OCI-M2 (cell line): ENCODE results near the gene ACYP1.
"Not testable (repeated sequence)": the region's sequence is repeated elsewhere in the genome, so short reads cannot be mapped to it uniquely, and the experiment has no call there.

Source experiments
- DNase-seq: peaks from one replicate; lab custom pipeline; 2025; ENCODE audit not compliant: unreplicated experiment; lab: John Stamatoyannopoulos, UW

ACYP1 gene

DNA sequence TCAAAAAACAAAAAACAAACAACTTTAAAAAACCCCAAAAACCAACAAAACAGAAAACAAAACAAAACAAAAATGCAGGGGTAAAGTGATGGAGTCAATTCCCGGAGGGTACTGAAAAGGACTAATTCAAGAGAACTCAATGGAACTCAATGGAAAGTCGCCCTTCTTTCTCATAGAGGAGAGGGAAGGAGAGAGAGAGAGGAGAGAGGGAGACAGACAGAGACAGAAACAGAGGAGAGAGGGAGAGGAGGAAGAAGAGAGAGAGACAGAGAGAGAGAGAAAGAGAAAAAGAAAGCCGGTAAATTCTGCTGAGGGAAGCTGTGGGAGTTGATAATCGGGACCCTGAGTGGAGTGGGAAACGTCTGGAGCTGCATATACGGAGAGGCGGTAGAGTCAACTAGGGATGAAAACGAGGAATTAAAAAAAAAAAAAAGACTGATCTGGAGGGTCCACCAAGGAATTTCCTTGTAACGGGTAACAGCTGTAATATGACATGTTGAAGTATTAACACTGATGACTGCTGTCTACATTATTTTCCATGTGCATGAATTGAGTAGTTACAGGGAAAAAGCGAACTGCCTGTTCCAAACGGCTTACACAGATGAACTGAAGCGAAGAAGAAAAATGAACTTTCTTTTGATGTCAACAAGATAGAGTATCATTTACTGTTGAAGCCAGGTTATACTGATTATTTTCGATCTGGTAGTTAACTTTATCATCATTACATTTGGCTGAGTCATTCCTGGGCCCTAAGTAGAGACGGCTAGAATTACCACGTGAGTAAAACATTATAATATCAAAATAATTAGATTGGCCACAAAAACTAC, 4.7 kb upstream of the ACYP1 start:
- DNase-seq = no peak

DNA sequence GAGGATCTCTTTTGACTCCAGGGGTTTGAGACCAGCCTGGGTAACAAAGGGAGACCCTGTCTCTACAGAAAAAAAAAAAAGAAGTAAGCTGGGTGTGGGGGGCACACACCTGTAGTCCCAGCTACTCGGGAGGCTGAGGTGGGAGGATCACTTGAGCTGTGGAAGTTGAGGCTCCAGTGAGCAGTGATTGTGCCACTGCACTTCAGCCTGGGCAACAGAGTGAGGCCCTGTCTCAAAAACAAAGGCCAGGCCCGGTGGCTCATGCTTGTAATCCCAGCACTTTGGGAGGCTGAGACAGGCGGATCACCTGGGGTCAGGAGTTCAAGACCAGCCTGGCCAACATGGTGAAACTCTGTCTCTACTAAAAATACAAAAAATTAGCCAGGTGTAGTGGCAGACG, 3.9 kb upstream of the ACYP1 start:
- not testable (repeated sequence) for DNase-seq

DNA sequence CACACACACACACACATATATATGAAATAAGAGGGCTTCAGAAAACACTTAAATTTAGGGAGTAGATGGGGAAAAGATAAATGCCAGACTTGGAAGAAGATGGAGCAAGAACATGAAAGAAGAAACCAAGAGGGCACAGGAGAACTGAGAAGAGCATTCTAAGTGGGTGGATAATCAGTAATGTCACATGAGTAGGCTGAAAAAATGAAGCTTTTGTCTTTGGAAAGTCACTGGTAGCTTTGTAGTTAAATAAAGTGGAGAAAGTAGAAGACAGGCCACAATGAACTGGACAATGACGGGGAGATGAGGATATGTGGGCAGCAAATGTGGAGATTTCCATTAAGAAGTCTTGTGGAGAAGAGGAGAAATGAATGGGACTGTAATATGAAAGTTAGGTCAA, 3.4 kb upstream of the ACYP1 start:
- no peak for DNase-seq

DNA sequence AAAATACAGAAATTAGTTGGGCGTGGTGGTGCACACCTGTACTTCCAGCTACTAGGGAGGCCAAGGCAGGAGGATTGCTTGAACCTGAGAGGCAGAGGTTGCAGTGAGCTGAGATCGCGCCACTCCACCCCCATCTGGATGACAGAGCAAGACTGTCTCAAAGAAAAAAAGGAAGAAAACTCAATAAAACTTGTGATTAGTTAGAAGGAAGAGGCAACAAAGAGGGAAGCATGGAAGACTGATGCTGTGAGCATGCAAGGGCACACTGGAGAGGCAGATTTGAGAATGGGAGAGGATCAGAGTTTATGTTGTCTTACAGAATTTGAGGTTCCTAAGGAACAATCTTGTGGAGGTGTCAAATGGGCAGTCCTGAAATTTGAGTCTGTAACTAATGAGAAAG, 2.9 kb upstream of the ACYP1 start:
- DNase-seq = no peak

DNA sequence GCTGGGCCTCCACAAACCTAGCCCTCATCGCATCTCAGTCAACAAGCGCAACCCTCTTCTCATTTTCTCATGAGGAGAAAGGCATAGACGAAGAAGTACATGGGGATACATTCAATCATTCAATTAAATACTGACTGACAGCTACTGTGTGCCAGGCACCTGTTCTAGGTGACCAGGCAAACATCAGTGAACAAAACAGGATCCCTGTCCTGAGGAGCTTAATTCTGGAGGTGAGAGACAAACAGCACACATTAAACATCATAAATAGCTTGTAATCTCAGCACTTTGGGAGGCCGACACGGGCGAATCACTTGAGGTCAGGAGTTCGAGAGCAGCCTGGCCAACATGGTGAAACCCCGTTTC, 362 bp upstream of the ACYP1 start:
- DNase-seq = no peak

DNA sequence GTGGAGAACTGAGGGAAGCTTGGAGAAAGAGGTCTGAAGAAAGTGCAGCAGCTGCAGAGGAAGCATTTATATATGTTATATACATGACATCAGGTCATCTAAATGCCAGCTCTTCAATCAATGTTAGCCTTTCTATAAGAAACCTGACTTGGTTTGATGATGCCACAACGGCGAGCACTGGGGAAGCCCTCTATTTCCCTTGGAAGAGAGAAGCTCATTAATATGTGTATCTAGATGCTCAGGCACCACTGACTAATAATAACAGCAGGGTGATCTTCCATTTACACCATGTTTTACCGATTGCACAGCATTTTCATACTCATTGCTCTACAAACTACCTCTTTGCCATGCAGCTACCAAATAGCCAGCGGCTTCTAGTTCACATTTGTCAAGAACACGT, 811 bp downstream of the ACYP1 start:
- no peak for DNase-seq

DNA sequence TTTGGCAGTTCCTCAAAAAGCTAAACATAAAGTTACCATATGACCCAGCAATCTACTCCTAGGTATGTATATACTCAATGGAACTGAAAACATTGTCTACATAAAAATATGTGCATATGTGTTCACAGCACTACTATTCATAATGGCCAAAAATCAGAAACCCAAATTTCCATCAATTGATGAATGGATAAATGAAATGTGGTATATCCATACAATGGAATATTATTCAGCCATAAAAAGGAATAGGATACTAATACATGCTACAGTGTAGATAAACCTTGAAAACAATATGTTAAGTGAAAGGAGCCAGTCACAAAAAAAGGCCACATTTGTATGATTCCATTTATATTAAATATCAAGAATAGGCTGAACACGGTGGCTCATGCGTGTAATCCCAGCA, 3.4 kb downstream of the ACYP1 start:
- no peak for DNase-seq

DNA sequence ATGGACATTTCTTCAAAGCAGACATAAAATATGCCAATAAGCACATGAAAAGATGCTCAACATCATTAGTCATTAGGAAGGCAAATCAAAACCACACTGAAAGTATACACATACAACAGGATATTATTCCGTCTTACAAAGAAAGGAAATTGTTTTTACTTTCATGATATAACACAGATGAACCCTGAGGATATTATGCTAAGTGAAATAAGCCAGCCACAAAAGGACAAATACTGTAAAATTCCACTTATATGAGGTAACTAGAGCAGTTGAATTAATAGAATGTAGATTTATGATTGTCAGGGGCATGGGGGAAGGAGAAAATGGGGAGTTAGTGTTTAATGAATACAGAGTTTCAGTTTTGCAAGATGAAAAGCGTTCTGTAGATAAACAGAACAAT, 4.2 kb downstream of the ACYP1 start:
- no peak for DNase-seq

DNA sequence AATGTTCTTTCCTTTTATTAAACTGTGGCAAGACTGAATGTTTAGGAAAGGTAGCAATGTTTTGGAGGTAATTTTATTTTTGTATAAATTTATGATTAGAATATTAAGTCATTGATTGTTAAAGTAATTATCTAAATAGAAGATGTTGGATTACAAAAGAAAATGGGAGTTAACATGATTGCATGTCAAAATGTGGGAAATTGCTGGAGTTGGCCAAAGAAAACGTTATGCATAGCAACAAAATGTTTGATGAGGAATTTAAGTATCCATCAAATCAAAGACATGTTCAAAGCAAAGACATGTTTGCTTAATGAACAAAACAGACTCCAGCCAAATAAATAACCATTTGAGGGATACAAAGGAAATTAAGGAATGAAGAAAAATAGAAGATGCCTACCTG, 9.4 kb downstream of the ACYP1 start:
- no peak for DNase-seq

DNA sequence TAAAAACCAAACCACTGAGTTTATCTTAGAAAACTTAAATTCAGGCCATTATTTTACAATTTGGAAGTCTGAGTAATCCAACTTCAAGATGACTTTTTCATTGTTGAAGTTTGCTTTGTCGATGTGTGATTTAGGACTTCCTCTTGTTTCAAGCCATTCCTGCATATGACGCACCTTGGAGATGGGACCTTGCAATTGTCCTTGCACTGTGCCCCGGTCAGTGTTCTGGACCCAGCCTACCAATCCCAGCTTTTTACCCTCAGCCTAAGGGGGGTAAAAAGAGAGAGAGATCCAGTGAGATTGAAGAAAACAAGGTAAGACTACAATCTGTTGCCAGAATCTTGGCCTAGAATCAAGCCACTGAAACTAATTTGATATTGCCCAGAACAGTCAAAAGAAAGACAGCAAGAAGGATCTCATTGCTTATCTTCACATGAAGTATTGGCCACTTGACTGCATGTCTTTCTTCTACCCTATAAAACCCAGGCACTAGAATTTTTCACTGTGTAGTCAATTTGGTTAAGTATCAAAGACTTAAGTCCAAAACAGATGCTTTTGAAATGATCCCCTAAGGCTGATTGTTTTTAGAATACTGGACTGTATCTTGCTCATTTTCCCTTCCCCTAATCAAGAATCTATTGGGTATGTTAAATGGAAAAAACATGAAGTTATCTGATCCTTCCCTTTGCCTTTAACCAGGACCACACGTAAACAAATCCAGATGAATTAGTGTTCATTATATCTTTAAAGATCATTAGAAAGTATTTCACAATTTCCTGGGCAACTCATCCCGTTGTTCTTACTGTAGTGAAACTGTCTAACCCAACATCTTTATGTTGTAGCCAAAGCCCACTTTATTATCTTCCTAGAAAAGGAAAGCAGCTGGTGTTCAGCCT, 10.2 kb downstream of the ACYP1 start:
- no peak for DNase-seq

DNA sequence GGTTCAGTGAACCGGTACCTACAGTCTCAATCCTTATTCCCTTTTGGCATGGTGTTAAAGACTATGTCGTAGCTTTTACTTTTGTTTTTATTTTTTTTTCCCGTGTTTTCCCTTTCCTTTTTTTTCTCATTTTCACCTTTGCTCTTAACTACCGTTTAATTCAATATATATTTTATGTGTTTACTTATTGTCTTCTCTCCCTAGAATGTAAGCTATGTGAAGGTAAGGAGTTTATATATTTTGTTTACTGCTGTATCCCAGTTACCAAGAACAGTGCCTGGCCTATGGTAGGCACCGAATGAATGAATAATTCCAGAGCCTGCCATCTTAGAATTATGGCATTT, 12.3 kb downstream of the ACYP1 start:
- no peak for DNase-seq

DNA sequence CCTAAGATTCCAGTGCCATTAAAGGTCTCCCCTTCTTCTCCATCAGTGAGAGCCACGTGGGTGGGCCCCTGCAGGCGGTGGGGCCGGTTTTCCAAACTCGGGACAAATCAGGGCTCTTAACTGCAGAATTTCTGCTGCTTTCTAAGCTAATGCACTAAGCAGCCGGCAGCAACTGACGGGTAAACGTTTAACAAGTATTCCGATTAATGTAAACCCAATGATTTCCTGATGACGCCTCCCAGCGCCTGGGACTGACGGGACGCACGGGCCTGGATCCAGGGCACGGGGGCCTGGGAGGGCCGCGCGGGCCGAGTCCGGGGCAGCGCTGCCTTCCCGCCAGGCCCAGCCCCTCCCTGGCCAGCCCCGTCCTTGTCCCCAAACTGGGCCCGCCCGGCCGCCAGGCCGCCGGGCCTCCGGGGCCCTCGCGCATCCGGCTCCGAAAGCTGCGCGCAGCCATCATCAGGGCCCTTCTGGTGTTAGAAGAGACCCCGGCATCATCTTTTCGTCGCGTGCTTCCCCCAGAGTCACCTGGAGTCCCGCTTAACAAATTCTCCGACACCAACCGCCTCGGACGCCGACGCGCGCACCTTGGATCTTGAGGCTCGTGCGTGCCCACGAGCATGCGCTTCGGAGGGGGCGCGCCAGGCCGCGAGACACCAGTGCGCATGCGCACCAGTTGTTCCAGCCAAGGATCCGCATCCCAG, 12.8 kb downstream of the ACYP1 start, which contains the start of gene MLH3:
Gene MLH3, minus strand, starts transcription at position 616 of the 704 bp plus-strand sequence. CDS start 1,812 bp downstream, outside the sequence.
- peak; percentile 58 for DNase-seq

DNA sequence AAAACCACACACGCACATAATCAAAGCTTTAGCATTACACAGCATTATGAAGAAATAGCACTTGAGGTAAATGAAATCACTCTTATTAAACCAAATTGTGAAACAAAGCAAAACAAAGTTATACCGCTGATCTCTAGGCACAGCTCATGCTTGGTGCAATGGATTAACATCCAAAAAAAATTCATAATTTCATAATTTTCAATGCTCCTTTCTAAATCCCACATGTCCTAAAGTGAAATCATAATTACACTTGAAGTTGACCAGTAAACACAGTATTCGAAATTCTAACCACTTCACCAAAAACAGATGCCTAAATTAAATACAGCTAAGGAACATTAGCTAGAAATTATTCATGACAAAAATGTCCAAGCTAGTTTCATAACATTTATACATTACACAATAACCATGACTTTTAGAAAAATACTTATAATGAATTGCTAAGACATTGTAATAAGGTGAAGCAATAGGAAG, 14.1 kb downstream of the ACYP1 start:
- DNase-seq = no peak

DNA sequence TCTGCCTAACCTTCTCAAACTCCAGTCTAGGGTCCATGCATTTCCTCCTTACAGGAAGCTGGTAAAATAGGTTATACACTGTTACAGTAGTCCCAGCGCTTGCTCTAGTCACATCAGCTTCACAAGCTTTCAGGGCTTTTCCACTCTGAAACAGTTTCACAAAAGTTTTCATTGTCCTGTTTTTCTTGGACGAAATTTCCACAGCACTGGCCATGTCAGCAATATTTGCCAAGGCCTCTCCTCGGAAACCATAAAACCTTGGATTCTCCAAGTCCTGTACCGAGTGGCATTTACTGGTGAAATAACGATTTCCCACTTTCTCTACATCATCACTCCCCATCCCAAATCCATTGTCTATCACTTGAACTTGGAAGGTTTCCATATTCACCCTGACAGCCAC, 14.7 kb downstream of the ACYP1 start:
- DNase-seq = no peak

DNA sequence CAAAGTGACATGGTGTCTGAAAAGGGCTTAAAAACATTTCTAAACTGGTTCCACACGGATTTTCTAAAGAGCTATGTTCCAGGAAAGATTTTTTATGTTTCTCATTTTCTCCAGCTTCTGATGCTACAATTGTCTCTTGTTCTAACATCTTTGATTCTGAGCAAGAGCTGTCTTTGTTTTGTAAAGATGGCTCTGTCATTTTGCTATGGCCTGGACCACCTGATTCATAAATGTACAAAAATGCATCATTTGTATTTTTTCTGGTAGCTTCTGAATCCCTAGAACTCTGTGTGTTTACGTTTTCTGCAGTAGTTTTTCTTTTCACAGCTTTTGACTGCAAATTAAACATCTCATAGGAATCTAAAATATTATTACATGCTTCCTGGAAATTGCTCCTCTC, 15.7 kb downstream of the ACYP1 start:
- no peak for DNase-seq

DNA sequence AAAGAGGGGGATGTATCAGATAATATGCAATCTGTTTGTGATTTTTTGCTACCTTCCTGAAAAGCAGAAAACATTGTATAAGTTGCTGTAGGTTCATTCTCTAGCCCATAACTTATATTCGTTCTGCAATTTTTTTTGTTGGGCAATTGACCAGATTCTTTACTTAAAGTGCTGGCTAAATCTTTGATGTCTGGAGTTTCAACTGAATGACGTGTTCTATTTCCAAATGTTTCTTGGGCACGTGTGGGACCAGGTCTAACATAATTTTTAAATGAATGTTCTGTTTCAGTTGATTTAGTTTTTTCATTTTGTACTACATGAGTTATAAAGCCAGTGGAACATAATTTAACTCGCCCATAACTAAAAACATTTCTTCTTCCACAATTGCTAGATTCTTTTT, 16.3 kb downstream of the ACYP1 start:
- DNase-seq = no peak

DNA sequence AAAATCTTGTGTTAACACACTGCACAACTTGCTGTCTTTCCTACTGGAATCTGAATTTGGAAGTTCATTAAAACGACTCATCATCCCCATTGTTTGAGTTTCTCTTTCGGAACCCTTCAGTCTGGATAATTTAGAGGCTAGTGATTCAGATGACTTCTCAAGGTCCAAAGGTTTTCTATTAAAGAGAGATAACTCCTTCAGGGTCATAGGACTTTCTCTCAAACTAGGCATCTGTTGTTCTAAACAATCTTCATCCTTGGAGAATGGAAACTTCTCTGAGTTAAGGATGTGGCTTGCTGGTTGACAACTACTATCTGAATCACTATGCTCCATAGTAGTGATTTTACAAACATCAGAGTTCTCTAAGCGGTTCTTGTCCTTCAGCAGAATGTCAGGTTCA, 16.9 kb downstream of the ACYP1 start:
- no peak for DNase-seq

DNA sequence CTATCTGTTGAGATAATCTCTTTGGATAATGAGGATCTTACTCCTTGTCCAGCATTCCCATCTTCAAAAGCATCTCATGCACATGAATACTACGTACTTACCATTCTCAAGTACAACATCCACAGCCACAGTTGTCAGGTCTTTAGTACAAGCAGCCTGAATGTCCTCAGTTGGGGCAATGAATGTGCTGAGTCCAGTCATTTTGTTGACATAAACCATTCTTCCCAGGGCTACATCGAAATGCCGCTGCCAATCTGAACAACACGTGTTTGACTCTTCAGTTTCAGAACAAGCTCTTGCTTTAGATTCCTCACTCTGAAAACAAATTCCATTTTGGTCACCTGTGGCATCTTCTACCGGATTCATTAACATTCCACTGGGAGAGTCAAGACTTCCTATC, 17.5 kb downstream of the ACYP1 start:
- DNase-seq = no peak

DNA sequence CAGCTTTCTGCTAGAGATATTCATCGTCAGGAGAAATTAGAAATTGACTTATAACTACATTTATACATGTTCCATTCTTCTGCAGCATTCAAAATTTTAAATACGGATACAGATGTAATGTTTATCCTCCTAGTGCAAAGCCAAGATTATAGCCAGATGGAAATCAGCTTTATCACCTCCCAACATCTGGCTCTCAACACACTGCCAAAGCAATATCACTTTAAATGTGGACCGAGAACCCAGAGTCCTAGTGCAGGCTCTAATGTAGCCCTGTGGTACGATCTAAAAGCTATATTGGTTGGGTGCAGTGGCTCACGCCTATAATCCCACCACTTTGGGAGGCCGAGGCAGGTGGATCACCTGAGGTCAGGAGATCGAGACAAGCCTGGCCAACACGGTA, 19.1 kb downstream of the ACYP1 start:
- DNase-seq = no peak

DNA sequence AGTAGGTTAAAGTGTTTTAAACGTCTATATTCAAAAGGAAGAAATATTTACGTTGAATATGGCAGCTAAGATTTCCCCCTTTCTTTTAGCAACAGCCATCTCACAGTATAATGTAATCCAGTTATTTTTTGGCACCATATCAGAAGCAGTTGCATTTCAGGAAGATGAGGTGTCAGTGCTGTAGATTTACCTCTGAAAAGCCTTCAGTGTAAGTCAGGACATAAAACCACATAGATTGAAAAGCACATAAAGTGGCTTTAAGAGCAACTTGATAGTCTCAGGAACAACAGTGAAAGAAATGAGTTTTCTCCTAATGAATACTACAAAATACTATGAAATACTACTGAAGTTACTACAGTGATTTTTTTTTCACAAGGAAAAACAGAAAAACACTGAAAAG, 19.5 kb downstream of the ACYP1 start:
- no peak for DNase-seq

DNA sequence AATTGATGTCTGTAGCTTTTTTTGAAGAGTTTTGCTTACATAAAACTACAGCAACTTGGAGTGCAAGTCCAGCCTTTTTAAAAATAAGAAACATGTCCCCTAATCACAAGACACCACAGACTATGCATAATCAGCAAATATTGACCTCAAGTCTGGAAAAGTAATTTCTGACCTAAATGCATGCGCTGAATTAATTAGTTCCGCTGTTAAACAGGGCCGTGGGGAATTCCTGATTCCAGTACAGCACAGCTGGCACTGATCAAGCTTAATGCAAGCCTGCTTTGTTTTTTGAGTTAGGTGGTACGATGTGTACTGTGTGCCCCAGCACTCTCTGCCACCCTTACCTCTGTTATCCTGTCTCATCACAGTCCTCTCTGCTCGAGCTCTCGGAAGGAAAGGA, 21.8 kb downstream of the ACYP1 start:
- no peak for DNase-seq

DNA sequence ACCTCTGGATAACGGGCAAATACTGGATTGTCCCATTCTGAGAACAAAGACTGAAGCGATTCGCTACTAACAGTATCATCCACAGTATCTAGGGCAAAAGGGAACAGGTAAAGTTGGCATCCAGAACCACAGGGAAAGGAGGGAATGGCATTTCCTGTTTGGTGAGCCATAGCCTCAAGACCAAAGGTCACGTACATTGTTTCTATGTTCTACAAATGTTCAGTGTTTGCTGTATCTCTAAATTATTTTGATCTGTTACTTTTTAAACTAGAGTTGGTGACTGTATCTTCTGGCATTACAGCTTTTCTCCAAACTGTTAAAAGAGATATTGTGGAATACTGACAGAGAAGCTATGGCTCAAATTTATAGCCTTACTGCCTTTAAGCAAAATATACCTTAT, 22.2 kb downstream of the ACYP1 start:
- DNase-seq = no peak
